Cardiac fibroblast (primary cell): ENCODE measurements around the gene EXOSC9.

Experiments
- DNase-seq, 2 donors: peaks; one replicate each; pipeline versions ENCODE4 v3.0.0 to v3.0.0-alpha.2; 2010; ENCODE audit warnings: low read depth in 2 of 2
- H3K4me3 ChIP-seq, 2 donors: replicated peaks in 1 of 2; 1 replicate in 1 of 2; 2 replicates in 1 of 2; pipeline ENCODE4 v1.5.1; 2011; ENCODE audit warnings: low read depth in 2 of 2, low read length in 2 of 2, mild to moderate bottlenecking in 2 of 2, moderate library complexity in 1 of 2
- CTCF ChIP-seq: IDR thresholded peaks from one replicate; pipeline ENCODE4 v1.5.1; 2011; ENCODE audit warnings: low read depth, mild to moderate bottlenecking, low read length, inconsistent platforms

Gene EXOSC9

GRCh38 chr4:121822796-121823504 lies 21.8 kb downstream of the EXOSC9 start:
- DNase-seq: peak; percentile 30 to 31
- peak; percentile 10 for TF ChIP-seq CTCF
- peak overlapping the region; percentile 81 for H3K4me3 ChIP-seq

GRCh38 chr4:121823505-121824170 lies 22.5 kb downstream of the EXOSC9 start, which contains the start of gene CCNA2:
Gene CCNA2 (minus strand): TSS chr4:121823883. CDS start chr4:121823628, 255 bp downstream.
- peak; percentile 98 for DNase-seq
- no peak for TF ChIP-seq CTCF
- peak within 1 kb of the TSS; percentile 81 for H3K4me3 ChIP-seq

GRCh38 chr4:121824171-121824527 lies 23.0 kb downstream of the EXOSC9 start:
- no peak for DNase-seq
- peak overlapping the region; percentile 81 for H3K4me3 ChIP-seq
- TF ChIP-seq CTCF: no peak

- DNase-seq: no peak
- TF ChIP-seq CTCF: no peak
- H3K4me3 ChIP-seq: no peak overlapping the region
These were observed 23.8 kb downstream of the EXOSC9 start for GRCh38 chr4:121824950-121825349.

- H3K4me3 ChIP-seq: no peak overlapping the region
- no peak for TF ChIP-seq CTCF
- peak; percentile 8 to 58 for DNase-seq
These were observed 26.7 kb downstream of the EXOSC9 start for GRCh38 chr4:121827853-121828252.

GRCh38 chr4:121829511-121829910 lies 28.4 kb downstream of the EXOSC9 start:
- H3K4me3 ChIP-seq: no peak overlapping the region
- DNase-seq: no peak
- no peak for TF ChIP-seq CTCF
